HS-5 (cell line): Measurements from ENCODE around the gene PRELID1.
"Not testable (repeated sequence)": the region's sequence is repeated elsewhere in the genome, so short reads cannot be mapped to it uniquely, and the experiment has no call there.

ENCODE experiments used
- DNase-seq: peaks from one replicate; pipeline ENCODE4 v3.0.0-alpha.2; 2012; ENCODE audit warnings: low read depth

Gene PRELID1, protein sequence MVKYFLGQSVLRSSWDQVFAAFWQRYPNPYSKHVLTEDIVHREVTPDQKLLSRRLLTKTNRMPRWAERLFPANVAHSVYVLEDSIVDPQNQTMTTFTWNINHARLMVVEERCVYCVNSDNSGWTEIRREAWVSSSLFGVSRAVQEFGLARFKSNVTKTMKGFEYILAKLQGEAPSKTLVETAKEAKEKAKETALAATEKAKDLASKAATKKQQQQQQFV

DNA sequence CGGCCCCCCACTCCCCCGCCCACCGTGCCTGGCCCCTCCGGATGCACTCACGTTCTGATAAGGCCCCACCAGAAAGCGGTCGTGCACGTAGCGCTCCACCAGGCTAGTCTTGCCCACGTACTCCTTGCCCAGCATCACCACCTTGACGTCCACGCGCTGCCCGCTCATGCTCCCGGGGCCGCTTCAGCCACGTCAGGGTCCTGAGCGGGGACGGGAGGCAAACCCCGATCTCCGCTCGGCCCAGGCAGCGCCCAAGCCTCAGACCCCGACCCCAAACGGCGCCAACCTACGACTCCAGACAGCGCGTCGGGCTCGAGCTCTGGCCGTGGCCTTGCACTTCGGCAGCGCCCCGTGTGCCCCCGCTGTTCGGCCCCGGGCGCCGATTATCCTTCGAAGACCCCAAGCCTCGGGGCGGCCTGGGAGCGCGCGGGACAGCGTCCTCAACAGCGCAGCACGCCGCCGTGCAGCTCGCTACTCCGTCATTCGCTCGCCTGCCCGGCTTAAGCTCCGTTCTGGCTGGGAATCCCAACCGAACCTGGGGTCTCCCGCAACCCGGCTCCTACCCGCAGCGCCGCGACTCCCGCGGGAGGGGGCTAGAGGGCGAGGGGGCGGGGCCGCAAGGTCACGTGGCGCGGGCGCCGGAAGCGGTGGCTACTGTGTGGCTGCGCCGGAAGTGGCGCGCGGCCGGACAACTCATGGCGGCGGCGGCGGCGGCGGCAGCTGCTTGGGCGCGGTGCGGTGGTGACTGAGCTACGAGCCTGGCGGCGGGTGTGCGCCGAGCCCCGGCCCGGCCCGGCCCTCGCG lies at the start of gene PRELID1, which contains the start of gene RAB24:
Gene PRELID1, plus strand, starts transcription at position 679 of the 804 bp plus-strand sequence. CDS start 187 bp downstream, outside the sequence.
Gene RAB24, minus strand, starts transcription at position 599 of the 804 bp plus-strand sequence. Its CDS starts 431 bp downstream, at position 168.
- DNase-seq = no peak

GRCh38 chr5:177256296-177256695 lies 47.3 kb upstream of the PRELID1 start:
- no peak for DNase-seq

DNA sequence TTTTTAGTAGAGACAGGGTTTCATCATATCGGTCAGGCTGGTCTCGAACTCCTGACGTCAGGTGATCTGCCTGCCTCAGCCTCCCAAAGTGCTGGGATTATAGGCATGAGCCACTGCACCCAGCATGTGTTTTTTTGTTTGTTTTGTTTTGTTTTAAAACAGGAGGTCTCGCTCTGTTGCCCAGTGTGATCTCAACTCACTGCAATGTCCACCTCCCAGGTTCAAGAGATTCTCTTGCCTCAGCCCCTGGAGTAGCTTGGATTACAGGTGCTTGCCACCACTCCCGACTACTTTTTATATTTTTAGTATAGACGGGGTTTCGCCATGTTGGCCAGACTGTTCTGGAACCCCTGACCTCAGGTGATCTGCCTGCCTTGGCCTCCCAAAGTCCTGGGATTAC lies 44.9 kb upstream of the PRELID1 start:
- not testable (repeated sequence) for DNase-seq

GRCh38 chr5:177260961-177261360 lies 42.6 kb upstream of the PRELID1 start:
- no peak for DNase-seq

DNA sequence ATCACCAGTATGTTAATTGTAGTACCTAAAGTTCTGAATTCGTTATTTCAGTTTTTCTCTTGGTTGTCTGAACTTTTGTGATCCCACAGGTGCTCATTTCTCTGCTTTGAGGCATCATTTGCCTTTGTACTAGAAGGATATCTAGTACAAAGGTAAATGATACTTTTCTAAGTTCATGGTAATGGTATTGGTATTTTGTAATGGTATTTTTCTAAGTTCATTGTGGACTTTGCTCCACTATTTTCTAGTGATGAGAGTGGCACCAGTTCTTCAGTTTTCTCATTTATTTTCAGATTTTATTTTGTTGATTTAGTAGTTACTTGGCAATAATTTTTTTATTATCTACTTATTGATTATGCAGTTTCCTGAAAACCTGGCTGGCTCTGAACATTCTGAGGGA lies 42.1 kb upstream of the PRELID1 start:
- no peak for DNase-seq

DNA sequence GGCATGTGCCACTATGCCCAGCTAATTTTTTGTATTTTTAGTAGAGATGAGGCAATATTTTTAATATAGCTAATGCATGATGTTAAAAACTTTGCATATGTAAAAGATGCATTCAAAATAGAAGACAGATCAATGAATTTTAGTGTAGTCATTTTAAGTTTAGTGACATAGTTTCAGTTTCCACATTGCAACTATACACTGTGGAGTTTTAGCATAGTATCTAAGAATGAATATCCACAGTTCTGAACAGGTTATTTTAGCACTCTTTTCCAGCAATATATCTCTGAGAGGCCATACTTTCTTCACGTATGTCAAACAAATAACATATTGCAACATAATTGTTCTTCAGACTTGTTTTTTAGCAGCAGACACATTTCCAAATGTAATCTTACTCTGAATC lies 39.4 kb upstream of the PRELID1 start:
- DNase-seq = no peak

DNA sequence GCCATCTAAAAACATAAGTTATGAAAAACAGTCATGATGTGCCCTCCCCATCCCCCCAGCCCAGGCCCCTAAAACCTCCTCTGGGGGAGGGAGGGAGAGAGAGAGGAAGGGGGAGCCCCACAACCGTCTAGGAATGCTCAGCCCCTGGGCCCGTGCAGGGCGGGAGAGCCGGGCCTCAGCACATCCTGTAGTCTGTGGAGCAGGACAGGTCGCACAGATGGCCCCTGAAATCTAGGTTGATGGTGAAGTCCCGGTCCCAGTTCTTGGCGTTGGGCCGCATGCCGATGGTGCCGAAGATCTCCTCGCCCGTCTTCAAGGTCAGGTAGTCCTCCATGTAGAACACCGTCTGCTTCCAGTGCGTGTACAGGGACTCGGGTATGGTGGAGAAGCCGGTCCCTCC lies 38.2 kb upstream of the PRELID1 start:
- no peak for DNase-seq

DNA sequence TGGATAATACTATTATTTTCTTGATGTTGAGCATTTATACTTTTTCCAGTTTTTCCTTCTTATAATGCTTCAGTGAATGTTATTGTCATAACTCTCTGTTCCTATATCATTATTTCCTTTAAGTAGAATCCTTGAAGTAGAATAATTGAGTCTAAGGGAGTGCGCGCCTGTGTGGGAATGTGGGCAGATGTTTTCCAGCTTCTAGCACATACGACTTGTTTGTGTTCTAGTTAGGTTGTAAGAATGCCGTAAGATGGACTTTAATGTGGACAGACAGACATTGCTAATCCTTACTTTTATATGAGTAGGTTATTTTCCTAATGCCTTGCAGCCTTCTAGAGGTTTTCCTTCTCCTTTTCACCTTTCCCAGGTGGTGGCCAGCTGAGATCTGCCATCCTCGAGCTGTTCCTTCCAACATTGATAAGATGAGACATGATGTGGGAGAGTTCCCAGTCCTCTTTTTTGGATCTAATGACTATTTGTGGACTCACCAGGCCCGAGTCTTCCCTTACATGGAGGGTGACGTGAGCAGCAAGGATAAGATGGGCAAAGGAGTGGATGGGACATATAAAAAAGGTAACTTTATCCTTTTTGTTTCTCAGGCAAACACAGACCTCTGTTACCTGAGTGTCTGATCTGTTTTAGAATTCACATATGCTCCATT lies 34.2 kb upstream of the PRELID1 start:
- DNase-seq = no peak

GRCh38 chr5:177269976-177270375 lies 33.6 kb upstream of the PRELID1 start:
- no peak for DNase-seq

GRCh38 chr5:177270653-177271052 lies 32.9 kb upstream of the PRELID1 start:
- no peak for DNase-seq

DNA sequence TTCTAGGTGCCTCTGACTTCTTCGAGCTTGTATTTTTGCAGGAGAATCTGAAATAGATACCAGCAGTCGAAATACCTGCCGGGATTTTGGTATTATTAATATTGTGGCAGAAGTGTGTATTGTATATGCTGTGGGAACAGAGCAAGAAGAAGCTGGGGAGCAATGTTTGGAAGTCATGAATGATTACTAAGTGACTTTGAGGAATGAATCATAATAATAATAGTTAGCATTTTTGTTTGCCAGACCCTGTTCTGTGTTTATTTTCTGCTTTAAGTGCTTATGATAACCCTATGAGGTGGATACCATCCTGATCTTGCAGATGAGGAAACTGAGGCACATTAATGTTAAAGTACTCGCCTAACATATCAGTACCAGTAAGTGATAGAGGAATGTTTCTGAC lies 32.5 kb upstream of the PRELID1 start:
- no peak for DNase-seq

GRCh38 chr5:177275883-177276282 lies 27.7 kb upstream of the PRELID1 start:
- no peak for DNase-seq

DNA sequence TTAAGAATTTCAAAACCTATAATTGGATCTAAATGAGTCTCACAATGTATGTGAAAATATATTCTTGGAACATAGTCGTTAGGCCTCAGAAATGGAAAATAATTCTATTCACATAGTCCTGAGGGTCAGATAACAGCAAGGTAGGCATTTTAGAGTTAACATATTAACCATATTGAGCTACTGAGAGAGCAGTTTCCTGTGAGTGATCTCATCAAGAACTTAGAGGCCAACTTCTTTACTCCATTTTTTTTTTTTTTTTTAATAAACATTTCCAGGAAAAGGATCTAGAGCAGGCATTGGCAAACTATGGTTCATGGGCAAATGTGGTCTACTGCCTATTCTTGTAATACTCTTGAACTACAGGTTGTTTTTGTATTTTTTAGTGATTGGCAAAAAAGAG lies 26.7 kb upstream of the PRELID1 start:
- no peak for DNase-seq

GRCh38 chr5:177288191-177288590 lies 15.4 kb upstream of the PRELID1 start:
- no peak for DNase-seq

DNA sequence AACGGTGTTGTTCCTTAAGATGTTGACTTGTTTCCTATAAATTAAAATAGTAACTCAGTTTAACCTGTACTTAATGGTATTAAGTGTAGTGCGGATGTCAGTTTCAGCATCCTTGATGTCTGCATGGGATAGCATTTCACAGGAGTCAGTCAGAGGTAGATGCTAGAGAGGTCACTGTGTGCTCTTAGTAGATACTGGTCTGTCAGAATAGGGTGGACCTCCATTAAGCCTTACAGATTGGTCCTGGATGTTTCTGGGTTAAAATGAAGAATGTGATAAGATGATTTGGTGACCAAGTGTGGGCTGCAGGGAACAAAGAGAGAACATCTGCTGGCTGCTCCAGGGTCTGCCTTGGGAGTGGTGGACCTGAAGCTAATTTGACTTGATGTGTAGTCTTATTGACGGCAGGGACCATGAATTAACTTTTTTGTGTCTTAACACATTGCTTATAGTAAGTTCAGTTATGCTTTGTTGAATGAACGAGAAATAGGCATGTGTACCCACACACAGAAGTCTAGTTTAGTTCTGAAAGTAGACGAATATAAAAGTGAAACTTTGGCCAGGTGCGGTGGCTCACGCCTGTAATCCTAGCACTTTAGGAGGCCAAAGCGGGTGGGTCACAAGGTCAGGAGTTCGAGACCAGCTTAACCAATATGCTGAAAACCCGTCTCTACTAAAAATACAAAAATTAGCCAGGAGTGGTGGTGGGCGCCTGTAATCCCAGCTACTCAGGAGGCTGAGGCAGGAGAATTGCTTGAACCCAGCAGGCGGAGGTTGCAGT lies 12.6 kb upstream of the PRELID1 start:
- no peak for DNase-seq

- no peak for DNase-seq
Observed at GRCh38 chr5:177291735-177292134, 11.9 kb upstream of the PRELID1 start.

DNA sequence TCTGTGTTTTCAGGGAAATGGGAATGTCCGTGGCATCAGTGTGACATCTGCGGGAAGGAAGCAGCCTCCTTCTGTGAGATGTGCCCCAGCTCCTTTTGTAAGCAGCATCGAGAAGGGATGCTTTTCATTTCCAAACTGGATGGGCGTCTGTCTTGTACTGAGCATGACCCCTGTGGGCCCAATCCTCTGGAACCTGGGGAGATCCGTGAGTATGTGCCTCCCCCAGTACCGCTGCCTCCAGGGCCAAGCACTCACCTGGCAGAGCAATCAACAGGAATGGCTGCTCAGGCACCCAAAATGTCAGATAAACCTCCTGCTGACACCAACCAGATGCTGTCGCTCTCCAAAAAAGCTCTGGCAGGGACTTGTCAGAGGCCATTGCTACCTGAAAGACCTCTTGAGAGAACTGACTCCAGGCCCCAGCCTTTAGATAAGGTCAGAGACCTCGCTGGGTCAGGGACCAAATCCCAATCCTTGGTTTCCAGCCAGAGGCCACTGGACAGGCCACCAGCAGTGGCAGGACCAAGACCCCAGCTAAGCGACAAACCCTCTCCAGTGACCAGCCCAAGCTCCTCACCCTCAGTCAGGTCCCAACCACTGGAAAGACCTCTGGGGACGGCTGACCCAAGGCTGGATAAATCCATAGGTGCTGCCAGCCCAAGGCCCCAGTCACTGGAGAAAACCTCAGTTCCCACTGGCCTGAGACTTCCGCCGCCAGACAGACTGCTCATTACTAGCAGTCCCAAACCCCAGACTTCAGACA lies 9.6 kb upstream of the PRELID1 start:
- no peak for DNase-seq

- no peak for DNase-seq
Observed at GRCh38 chr5:177294632-177295031, 9.0 kb upstream of the PRELID1 start.

DNA sequence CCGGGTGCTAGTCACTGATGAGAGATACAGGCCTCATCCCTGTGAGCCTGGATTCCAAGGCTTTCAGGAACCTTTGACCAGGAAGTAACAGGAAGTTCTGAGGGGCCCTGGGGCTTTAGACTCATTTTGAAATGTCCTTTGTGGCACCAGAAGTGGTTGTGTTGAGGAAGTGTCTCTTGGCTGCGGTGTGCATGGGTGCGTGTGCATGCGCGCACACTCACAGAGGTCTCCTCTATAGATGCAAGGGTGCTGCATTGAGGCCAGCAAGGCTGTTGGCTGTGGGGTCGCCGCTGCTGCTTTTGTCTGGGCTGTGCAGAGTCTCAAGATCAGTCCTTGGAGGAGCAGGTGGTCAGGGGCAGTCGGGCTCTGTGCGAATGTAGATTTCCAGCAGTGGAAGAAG lies 7.7 kb upstream of the PRELID1 start:
- DNase-seq = no peak

DNA sequence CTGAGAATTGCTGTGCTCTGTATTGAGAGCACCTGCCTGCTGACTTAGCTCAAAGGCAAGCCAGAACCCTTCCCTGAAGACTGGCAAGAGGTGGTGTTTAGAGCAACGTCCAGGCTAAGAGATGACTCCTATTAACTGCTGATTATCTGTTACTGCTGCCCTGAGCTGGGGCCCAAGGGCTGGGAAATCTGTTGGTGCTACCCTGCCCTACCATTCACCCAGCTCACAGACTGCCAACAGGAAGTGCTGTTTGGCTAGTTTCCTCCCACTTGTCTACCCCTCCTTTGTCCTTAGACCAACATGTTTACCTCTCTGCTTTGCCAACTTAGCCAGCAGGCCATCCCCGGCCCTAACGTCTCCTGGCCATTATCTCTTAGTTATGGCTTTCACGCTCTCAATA lies 7.0 kb upstream of the PRELID1 start:
- DNase-seq = no peak

DNA sequence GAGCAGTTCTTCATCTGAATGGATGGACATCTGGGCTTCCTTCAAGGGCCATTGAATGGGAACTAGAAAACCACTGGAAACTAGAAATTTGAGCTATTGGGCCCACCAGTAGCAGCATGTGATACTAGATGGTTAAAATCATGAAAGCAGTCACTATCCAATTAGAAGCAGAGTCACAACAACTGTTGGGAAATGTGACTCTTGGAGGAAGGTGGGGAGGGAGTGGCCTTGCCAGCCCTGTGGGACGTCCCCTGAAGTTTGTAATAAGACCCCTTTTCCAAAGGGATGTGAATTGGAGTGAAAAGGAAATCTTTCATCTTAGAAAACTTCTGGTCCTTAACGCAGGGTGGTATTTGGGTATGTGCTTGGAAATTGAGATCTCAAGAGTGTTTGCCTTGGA lies 5.7 kb upstream of the PRELID1 start:
- no peak for DNase-seq
